ENCODE results near the gene GALC.

The GALC gene

DNA sequence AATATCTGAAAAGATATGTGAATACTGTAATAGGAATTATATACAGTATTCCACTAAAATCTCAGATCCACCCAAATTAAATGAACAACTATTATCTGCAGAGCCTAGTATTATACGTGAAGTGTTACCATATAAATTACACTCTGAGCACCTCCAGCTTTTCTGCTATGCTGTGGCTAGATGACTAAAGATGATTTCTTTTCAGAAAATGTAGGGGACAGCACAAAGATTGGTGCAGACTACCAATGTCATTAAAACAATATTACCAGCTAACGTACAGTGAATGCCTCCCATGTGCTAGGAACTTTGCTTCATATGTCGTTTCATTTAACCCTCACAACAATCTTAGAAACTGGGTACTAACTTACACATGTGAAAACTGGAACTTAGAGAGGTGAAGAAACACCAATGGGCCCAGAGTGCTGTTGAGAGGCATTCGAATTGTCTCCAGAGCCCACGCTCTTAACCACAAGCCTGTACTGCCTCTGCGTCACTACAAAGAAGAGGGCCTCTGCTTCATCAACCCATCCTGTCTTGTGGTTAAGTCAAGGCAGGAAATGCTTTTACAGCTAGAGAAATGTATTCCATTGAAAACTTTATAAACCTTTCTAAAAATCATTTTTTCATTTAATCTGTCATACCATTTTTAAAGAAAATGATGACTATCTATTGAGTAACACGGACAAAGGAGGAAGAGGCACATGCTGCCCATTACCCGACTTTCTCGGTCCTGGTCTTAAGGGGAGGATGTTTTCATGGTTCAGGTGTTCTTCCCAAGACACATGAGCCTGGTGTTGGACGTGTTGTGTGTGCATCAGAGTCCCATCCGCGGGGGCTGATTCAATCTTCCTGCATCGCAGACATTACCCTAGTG is 13.2 kb upstream of the GALC start:
- TF ChIP-seq YY1 (IDR thresholded peaks at IDR 0.05; ENCODE audit: low read depth) (no peak), TEAD4 (IDR thresholded peaks at IDR 0.05) (no peak), CEBPB (IDR thresholded peaks at IDR 0.05) (no peak), FOXM1 (IDR thresholded peaks at IDR 0.05; ENCODE audit: borderline replicate concordance, low read depth) (no peak), EP300 (IDR thresholded peaks at IDR 0.05; ENCODE audit: borderline replicate concordance) (no peak), ZBTB7A (IDR thresholded peaks at IDR 0.05; ENCODE audit: low read depth) (no peak), RAD21 (IDR thresholded peaks at IDR 0.05; ENCODE audit: low read depth) (no peak), EGR1 (IDR thresholded peaks at IDR 0.05) (no peak), CREB1 (IDR thresholded peaks at IDR 0.05; ENCODE audit: low read depth) (no peak), NFIC (IDR thresholded peaks at IDR 0.05) (no peak), TAF1 (IDR thresholded peaks at IDR 0.05; ENCODE audit: low read depth) (no peak), TCF12 (IDR thresholded peaks at IDR 0.05; ENCODE audit: low read depth) (no peak)
- TF ChIP-seq, protein P1, sequence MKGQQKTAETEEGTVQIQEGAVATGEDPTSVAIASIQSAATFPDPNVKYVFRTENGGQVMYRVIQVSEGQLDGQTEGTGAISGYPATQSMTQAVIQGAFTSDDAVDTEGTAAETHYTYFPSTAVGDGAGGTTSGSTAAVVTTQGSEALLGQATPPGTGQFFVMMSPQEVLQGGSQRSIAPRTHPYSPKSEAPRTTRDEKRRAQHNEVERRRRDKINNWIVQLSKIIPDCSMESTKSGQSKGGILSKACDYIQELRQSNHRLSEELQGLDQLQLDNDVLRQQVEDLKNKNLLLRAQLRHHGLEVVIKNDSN (IDR thresholded peaks at IDR 0.05): no peak

DNA sequence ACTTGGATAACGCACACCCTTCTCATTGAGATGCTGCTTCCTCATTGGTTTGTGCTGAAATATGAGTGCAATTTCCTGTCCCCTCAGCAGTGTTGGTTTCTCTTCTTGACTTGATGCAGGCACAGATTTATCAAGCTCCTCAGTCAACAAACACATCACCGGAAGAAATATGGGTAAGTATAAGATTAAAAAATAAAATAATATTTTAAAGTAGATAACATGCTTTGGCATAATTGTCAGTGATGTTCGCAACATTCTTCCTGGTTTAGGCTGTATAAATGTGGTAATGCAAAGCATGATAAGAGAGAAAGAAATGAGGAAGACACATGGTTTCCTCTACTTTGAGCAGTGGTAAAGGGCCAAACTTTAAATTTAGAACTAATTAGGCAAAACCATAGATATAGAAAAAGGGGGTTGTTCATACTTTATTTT is 12.1 kb upstream of the GALC start, which contains the start of gene GPR65:
Gene GPR65 (plus strand): TSS at position 86 of the 432 bp plus-strand sequence. CDS start 5,713 bp downstream, outside the sequence.
- no peak for TF ChIP-seq RAD21 (IDR thresholded peaks at IDR 0.05; ENCODE audit: low read depth)
- TF ChIP-seq TAF1 (IDR thresholded peaks at IDR 0.05; ENCODE audit: low read depth): no peak
- no peak for TF ChIP-seq TEAD4 (IDR thresholded peaks at IDR 0.05)
- TF ChIP-seq EP300 (IDR thresholded peaks at IDR 0.05; ENCODE audit: borderline replicate concordance): no peak
- TF ChIP-seq, protein P1 (IDR thresholded peaks at IDR 0.05): no peak
- TF ChIP-seq, protein P2, sequence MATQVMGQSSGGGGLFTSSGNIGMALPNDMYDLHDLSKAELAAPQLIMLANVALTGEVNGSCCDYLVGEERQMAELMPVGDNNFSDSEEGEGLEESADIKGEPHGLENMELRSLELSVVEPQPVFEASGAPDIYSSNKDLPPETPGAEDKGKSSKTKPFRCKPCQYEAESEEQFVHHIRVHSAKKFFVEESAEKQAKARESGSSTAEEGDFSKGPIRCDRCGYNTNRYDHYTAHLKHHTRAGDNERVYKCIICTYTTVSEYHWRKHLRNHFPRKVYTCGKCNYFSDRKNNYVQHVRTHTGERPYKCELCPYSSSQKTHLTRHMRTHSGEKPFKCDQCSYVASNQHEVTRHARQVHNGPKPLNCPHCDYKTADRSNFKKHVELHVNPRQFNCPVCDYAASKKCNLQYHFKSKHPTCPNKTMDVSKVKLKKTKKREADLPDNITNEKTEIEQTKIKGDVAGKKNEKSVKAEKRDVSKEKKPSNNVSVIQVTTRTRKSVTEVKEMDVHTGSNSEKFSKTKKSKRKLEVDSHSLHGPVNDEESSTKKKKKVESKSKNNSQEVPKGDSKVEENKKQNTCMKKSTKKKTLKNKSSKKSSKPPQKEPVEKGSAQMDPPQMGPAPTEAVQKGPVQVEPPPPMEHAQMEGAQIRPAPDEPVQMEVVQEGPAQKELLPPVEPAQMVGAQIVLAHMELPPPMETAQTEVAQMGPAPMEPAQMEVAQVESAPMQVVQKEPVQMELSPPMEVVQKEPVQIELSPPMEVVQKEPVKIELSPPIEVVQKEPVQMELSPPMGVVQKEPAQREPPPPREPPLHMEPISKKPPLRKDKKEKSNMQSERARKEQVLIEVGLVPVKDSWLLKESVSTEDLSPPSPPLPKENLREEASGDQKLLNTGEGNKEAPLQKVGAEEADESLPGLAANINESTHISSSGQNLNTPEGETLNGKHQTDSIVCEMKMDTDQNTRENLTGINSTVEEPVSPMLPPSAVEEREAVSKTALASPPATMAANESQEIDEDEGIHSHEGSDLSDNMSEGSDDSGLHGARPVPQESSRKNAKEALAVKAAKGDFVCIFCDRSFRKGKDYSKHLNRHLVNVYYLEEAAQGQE (IDR thresholded peaks at IDR 0.05; ENCODE audit: low read depth): no peak
- TF ChIP-seq NFIC (IDR thresholded peaks at IDR 0.05): no peak
- TF ChIP-seq, protein P3, sequence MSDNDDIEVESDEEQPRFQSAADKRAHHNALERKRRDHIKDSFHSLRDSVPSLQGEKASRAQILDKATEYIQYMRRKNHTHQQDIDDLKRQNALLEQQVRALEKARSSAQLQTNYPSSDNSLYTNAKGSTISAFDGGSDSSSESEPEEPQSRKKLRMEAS (IDR thresholded peaks at IDR 0.05): no peak
- no peak for TF ChIP-seq CEBPB (IDR thresholded peaks at IDR 0.05)

DNA sequence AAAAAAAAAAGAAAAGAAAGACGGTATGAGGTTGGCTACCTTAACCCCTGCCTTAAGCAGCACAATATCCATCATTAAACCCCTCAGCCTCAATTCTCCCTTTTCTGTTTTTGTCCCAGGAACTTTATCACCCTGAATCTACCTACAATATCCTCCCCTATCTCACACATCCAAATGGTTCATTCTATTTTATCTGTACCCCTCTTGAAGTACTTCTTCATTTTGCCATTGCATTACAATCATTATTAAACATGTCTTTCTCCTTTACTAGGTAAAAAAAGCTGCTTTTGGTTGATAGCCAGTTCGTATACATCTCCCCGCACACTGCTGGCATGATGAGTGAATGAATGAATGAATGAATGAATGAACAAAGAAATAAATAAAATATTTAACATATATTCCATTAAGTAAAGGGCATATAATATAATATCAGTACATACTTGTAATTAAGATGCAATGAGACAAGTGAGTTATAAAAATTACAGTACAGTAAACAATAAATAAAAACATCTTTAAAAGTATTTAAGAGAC is 11.6 kb upstream of the GALC start:
- TF ChIP-seq TCF12 (IDR thresholded peaks at IDR 0.05; ENCODE audit: low read depth): no peak
- no peak for TF ChIP-seq FOXM1 (IDR thresholded peaks at IDR 0.05; ENCODE audit: borderline replicate concordance, low read depth)

DNA sequence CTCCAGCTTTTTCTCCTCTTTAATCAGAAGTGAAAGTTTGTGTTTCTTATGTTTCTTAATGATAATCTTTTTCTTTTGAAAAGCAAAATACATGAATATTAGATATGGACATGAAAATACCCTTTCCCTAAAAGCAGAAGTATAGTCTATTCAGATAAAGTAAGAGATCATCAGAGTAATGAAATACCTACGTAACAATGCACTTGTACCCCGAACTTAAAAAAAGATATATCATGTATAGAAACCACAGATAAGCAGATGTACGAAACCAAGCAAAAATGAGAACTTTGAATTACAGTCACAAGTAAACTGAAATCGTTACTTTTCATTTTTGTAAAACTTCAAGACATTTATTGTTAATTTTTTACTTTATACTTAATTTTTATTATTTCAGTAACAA is 10.4 kb upstream of the GALC start:
- no peak for TF ChIP-seq ZBTB7A (IDR thresholded peaks at IDR 0.05; ENCODE audit: low read depth)
- TF ChIP-seq FOXM1 (IDR thresholded peaks at IDR 0.05; ENCODE audit: borderline replicate concordance, low read depth): no peak
- no peak for TF ChIP-seq YY1 (IDR thresholded peaks at IDR 0.05; ENCODE audit: low read depth)
- TF ChIP-seq, protein P3 (IDR thresholded peaks at IDR 0.05): no peak
- no peak for TF ChIP-seq TEAD4 (IDR thresholded peaks at IDR 0.05)
- no peak for TF ChIP-seq EP300 (IDR thresholded peaks at IDR 0.05; ENCODE audit: borderline replicate concordance)
- TF ChIP-seq TCF12 (IDR thresholded peaks at IDR 0.05; ENCODE audit: low read depth): no peak
- TF ChIP-seq CEBPB (IDR thresholded peaks at IDR 0.05): no peak
- no peak for TF ChIP-seq EGR1 (IDR thresholded peaks at IDR 0.05)
- TF ChIP-seq, protein P2 (IDR thresholded peaks at IDR 0.05; ENCODE audit: low read depth): no peak
- TF ChIP-seq NFIC (IDR thresholded peaks at IDR 0.05): no peak

DNA sequence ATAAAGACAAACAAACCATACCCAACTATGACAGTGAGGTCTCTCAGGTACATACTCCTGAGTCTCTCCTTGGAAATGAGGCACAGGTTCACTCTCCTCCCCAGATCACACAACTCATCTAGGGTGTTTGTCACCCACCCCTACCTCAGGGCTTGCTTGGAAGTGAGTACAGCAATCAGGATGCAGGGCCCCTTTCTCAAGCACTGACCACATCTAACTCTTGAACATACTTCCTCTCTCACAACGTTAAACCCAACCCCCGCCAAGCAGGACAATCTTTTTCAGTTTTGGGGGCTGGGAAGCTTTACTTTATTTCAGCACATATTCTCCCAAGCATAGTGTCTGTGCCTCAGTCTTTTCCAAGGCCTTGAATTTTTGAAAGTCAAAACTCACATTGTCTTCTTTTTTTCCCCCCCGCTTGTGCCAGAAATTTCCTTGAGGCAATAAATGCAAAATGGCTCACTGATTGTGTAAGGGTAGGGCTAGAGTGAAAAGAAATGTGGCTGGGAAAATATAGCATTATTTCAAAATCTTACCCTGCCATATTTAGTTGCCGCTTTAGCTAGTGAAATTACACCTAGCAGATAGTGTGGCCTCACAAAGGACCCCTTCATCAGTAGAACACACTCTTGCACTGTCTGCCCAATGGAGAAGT is 9.6 kb upstream of the GALC start:
- TF ChIP-seq YY1 (IDR thresholded peaks at IDR 0.05; ENCODE audit: low read depth) (no peak), CEBPB (IDR thresholded peaks at IDR 0.05) (no peak), EGR1 (IDR thresholded peaks at IDR 0.05) (no peak), NFIC (IDR thresholded peaks at IDR 0.05) (no peak)

Data from Ishikawa (cell line).